Naive B cell (primary cell): ENCODE data around the gene CEP97. TPM values are rescaled to one million over a fixed set of nuclear protein-coding genes. Genes with fewer than 3 reads are reported as not detected.
"Not testable (repeated sequence)": the region's sequence is repeated elsewhere in the genome, so short reads cannot be mapped to it uniquely, and the experiment has no call there.

Source experiments
- ATAC-seq, 2 donors: fragments of 150-1000 bp; cut with Tn5 transposase; 2 replicates each; pipeline ENCODE4 v1.10.0; 2021; ENCODE audit warnings: low read depth in 2 of 2, mild to moderate bottlenecking in 2 of 2, moderate library complexity in 2 of 2
- DNase-seq: peaks from one replicate; pipeline ENCODE4 v3.0.0; 2022
- H3K27ac Mint-ChIP-seq, 6 donors: one replicate each; pipeline ENCODE4 v1.8.0; 2020 to 2022; ENCODE audit warnings: mild to moderate bottlenecking in 6 of 6, mixed read lengths in 6 of 6, moderate library complexity in 5 of 6, inconsistent platforms in 2 of 6
- H3K27me3 Mint-ChIP-seq, 3 donors: one replicate each; pipeline ENCODE4 v1.8.0; 2021 to 2022; ENCODE audit warnings: mixed read lengths in 3 of 3, mild to moderate bottlenecking in 1 of 3
- H3K36me3 Mint-ChIP-seq, 2 donors: one replicate each; pipeline ENCODE4 v1.8.0; 2020 to 2022; ENCODE audit warnings: mixed read lengths in 2 of 2, inconsistent platforms in 1 of 2, mild to moderate bottlenecking in 1 of 2
- H3K4me1 Mint-ChIP-seq, 3 donors: one replicate each; pipeline ENCODE4 v1.8.0; 2020 to 2022; ENCODE audit warnings: mixed read lengths in 3 of 3, inconsistent platforms in 1 of 3, mild to moderate bottlenecking in 1 of 3, moderate library complexity in 1 of 3
- H3K4me3 Mint-ChIP-seq, 8 donors: one replicate each; pipeline ENCODE4 v1.8.0; 2020 to 2022; ENCODE audit warnings: mild to moderate bottlenecking in 8 of 8, mixed read lengths in 8 of 8, moderate library complexity in 8 of 8, inconsistent platforms in 2 of 8
- H3K9me3 Mint-ChIP-seq, 7 donors: one replicate each; pipeline ENCODE4 v1.8.0; 2020 to 2022; ENCODE audit warnings: mixed read lengths in 7 of 7, mild to moderate bottlenecking in 5 of 7, inconsistent platforms in 2 of 7, moderate library complexity in 1 of 7
- polyA plus RNA-seq, 6 donors: library from polyadenylated mRNA; unstranded; fragments of 300-500 nt; fragmentation: Illumina TruSeq; gene quantifications; one replicate each; pipeline ENCODE4 v1.2.3, GENCODE V29; 2021; ENCODE audit warnings: low read depth in 6 of 6

The CEP97 gene
- polyA plus RNA-seq, 6 donors from 2014 or later: 4.1 to 5.8 (median 4.9) TPM

GRCh38 chr3:101753386-101754113, 29.1 kb downstream of the CEP97 start:
- not testable (repeated sequence) for ATAC-seq, DNase-seq
- peaks cover 41 to 42% of the 10 kb centered on the region in 2 donors for H3K36me3 Mint-ChIP-seq

GRCh38 chr3:101758224-101758623, 33.8 kb downstream of the CEP97 start:
- no peak for ATAC-seq
- DNase-seq: no peak
- H3K4me1 Mint-ChIP-seq: peaks cover 5 to 18% (median 13%) of the 10 kb centered on the region in 3 donors
- no peaks in the 10 kb centered on the region for H3K27me3 Mint-ChIP-seq
- no peaks in the 10 kb centered on the region for H3K9me3 Mint-ChIP-seq
- no peak overlapping the region for H3K4me3 Mint-ChIP-seq
- H3K27ac Mint-ChIP-seq: peak overlapping the region in 2 of 6 donors; percentile 21 to 36
- H3K36me3 Mint-ChIP-seq: peaks cover 52 to 60% of the 10 kb centered on the region in 2 donors

More at GRCh38 chr3:101753386-101754113, 29.1 kb downstream of the CEP97 start:
- not testable (repeated sequence) for H3K4me3 Mint-ChIP-seq, H3K4me1 Mint-ChIP-seq, H3K27ac Mint-ChIP-seq, H3K27me3 Mint-ChIP-seq
- H3K9me3 Mint-ChIP-seq: peaks cover 0 to 15% (median 8%) of the 10 kb centered on the region in 7 donors

- DNase-seq (no peak), ATAC-seq (no peak)
- H3K27ac Mint-ChIP-seq: no peak overlapping the region
- no peaks in the 10 kb centered on the region for H3K9me3 Mint-ChIP-seq
- H3K4me3 Mint-ChIP-seq: no peak overlapping the region
- no peaks in the 10 kb centered on the region for H3K27me3 Mint-ChIP-seq
- peaks cover 5 to 18% (median 13%) of the 10 kb centered on the region in 3 donors for H3K4me1 Mint-ChIP-seq
- peaks cover 31 to 41% of the 10 kb centered on the region in 2 donors for H3K36me3 Mint-ChIP-seq
Observed at GRCh38 chr3:101762041-101762646, 37.7 kb downstream of the CEP97 start.

DNA sequence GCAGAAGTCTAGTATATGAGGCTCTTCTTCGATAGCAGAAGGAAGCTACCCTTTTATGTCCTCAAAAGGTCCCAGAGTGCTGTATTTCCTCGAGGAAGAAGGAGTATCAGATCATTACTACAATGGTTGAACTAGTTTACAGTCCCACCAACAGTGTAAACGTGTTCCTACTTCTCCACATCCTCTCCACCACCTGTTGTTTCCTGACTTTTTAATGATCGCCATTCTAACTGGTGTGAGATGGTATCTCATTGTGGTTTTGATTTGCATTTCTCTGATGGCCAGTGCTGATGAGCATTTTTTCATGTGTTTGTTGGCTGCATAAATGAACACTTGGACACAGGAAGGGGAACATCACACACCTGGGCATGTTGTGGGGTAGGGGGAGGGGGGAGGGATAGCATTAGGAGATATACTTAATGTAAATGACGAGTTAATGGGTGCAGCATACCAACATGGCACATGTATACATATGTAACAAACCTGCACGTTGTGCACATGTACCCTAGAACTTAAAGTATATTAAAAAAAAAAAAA, 53.4 kb downstream of the CEP97 start:
- H3K27me3 Mint-ChIP-seq, DNase-seq, H3K36me3 Mint-ChIP-seq, H3K9me3 Mint-ChIP-seq, ATAC-seq: not testable (repeated sequence)
- Mint-ChIP-seq H3K4me3 (peak overlapping the region in 6 of 8 donors; percentile 45 to 95 (median 94)), H3K4me1 (peaks cover 16 to 31% (median 19%) of the 10 kb centered on the region in 3 donors), H3K27ac (peak overlapping the region in 1 of 6 donors; percentile 98)

DNA sequence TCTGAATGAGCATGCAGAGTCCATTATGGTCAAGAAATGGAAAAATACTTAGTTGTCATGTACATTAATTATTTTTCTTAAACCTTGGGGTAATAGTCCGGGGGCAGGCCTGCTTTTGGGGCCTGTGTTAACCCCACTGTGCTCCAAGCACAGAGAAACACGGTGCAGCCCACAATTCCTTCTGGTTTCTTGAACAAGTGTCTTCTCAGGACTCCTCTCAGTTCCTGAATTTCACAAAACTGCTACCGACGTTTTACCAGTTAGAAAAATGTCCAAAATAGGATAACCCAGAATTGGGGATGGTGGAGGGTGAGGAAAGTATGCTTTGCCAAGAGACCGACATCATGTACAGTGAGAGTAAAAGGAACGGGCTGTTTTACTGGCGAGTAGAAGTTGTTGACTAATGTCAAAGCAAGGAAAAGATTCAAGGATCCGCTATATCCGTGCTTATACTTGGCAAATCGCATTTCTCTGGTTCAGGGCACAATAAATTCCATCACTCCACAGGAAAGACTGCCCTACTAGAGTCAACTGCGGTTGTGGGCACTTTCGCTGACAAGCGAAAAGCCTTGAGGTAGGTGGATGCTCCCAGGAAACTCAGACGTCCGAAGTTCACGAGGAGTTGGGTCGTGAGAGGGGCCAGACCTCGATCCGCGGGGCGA, 54.1 kb downstream of the CEP97 start:
- Mint-ChIP-seq H3K4me3 (peak overlapping the region; percentile 91 to 95 (median 94)), H3K27me3 (no peaks in the 10 kb centered on the region), H3K4me1 (peaks cover 16 to 31% (median 23%) of the 10 kb centered on the region in 3 donors), H3K9me3 (no peaks in the 10 kb centered on the region), H3K36me3 (peaks cover 2 to 3% of the 10 kb centered on the region in 2 donors), H3K27ac (peak overlapping the region; percentile 92 to 98 (median 97))
- DNase-seq: no peak
- peak in 1 of 2 donors; percentile 3 for ATAC-seq

DNA sequence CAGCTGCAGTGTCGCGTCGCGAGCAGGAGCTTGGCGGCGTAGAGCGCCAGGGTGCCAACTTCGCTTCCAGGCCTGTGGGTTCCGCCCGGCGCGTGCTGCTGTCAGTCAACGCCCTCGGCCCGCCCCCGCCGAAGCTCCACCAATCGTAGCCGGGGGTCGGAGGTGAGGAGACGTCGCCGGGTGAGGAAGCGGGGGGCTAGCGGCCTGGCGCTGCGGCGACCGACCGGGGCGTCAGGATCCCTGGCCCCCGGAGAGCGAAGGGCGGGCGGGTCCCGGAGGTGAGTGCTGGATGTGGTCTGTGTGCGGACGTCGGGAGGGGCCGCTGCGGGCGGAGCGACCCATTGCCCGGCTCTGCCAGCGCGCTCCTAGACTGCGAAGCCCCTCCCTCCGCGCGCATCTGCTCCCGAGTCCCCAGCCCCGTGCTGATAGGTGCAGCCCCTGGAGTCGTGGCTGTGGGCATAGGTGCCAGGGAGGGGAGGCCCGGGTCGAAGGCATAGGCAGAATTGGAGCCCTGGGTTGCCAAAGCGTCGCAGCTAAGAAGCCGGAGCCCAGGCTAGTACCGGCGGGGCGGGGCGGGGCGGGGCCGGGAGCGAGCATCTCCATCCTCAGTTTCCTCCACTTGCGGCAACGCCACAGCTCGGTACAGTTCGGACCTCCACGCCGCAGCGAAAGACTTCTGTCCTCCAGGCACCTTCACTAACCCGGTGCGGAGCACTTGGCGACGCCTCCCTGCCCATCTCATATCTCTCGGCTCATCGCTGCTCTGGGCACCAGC, 54.8 kb downstream of the CEP97 start, which contains the start of gene NXPE3:
NXPE3 (plus strand) TSS at position 165 of the 775 bp plus-strand sequence. CDS start 6,386 bp downstream, outside the sequence.
- H3K27ac Mint-ChIP-seq: peak within 1 kb of the TSS; percentile 92 to 98 (median 97)
- peaks cover 16 to 34% (median 30%) of the 10 kb centered on the region in 3 donors for H3K4me1 Mint-ChIP-seq
- peak within 1 kb of the TSS; percentile 91 to 95 (median 94) for H3K4me3 Mint-ChIP-seq
- ATAC-seq (peak; percentile 93), DNase-seq (peak; percentile 93)
- no peaks in the 10 kb centered on the region for H3K27me3 Mint-ChIP-seq
- H3K36me3 Mint-ChIP-seq: peaks cover 9 to 10% of the 10 kb centered on the region in 2 donors
- H3K9me3 Mint-ChIP-seq: no peaks in the 10 kb centered on the region

- no peaks in the 10 kb centered on the region for H3K27me3 Mint-ChIP-seq
- peak overlapping the region in 5 of 6 donors; percentile 4 to 98 (median 92) for H3K27ac Mint-ChIP-seq
- peaks cover 13% of the 10 kb centered on the region in 2 donors for H3K36me3 Mint-ChIP-seq
- no peaks in the 10 kb centered on the region for H3K9me3 Mint-ChIP-seq
- peak overlapping the region; percentile 91 to 95 (median 94) for H3K4me3 Mint-ChIP-seq
- peaks cover 16 to 40% (median 32%) of the 10 kb centered on the region in 3 donors for H3K4me1 Mint-ChIP-seq
- ATAC-seq: no peak
- no peak for DNase-seq
Observed at GRCh38 chr3:101779822-101780381, 55.5 kb downstream of the CEP97 start.

- no peak for ATAC-seq
- H3K27ac Mint-ChIP-seq: peak overlapping the region in 1 of 6 donors; percentile 72
Observed at GRCh38 chr3:101780661-101781060, 56.2 kb downstream of the CEP97 start.

DNA sequence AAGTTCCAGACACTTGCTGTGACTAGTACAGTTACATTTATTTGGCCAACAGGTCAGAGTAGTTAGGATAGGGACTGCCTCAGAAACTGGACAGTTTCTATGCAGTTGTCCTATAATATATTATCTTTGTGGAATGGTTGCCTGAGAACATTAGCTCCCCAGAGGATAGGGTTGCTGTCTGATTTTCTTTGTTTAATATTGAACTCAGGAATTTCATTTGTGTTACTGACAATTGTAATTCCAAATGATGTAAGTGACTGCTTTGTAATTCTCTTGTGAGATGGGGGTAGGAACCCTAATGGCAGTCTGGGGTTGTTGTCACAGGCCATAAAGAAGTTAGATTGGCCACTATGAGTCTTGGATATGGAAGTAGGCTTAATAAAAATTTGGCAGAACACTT, 56.8 kb downstream of the CEP97 start:
- ATAC-seq (no peak), DNase-seq (no peak)
- Mint-ChIP-seq H3K27ac (no peak overlapping the region), H3K4me3 (peak overlapping the region in 2 of 8 donors; percentile 21 to 93), H3K36me3 (peaks cover 13 to 25% of the 10 kb centered on the region in 2 donors), H3K9me3 (no peaks in the 10 kb centered on the region), H3K4me1 (peaks cover 16 to 40% (median 32%) of the 10 kb centered on the region in 3 donors), H3K27me3 (no peaks in the 10 kb centered on the region)

More at GRCh38 chr3:101780661-101781060, 56.2 kb downstream of the CEP97 start:
- H3K9me3 Mint-ChIP-seq: no peaks in the 10 kb centered on the region
- peak overlapping the region in 5 of 8 donors; percentile 91 to 95 (median 94) for H3K4me3 Mint-ChIP-seq
- no peaks in the 10 kb centered on the region for H3K27me3 Mint-ChIP-seq
- H3K36me3 Mint-ChIP-seq: peaks cover 13 to 20% of the 10 kb centered on the region in 2 donors
- H3K4me1 Mint-ChIP-seq: peaks cover 16 to 40% (median 32%) of the 10 kb centered on the region in 3 donors
- no peak for DNase-seq

- DNase-seq (no peak), ATAC-seq (no peak)
- Mint-ChIP-seq H3K27ac (peak overlapping the region in 1 of 6 donors; percentile 9), H3K27me3 (no peaks in the 10 kb centered on the region), H3K4me3 (no peak overlapping the region), H3K36me3 (peaks cover 22 to 52% of the 10 kb centered on the region in 2 donors), H3K4me1 (peaks cover 5 to 20% (median 16%) of the 10 kb centered on the region in 3 donors), H3K9me3 (no peaks in the 10 kb centered on the region)
Observed at GRCh38 chr3:101784855-101785613, 60.6 kb downstream of the CEP97 start.

GRCh38 chr3:101791778-101792177, 67.4 kb downstream of the CEP97 start:
- peak; percentile 38 for DNase-seq
- H3K4me3 Mint-ChIP-seq: peak overlapping the region in 7 of 8 donors; percentile 37 to 58 (median 43)
- peaks cover 31 to 46% (median 37%) of the 10 kb centered on the region in 3 donors for H3K4me1 Mint-ChIP-seq
- H3K27me3 Mint-ChIP-seq: no peaks in the 10 kb centered on the region
- H3K9me3 Mint-ChIP-seq: peaks cover 0 to 7% (median 5%) of the 10 kb centered on the region in 7 donors
- ATAC-seq: peak; percentile 90 to 92
- H3K36me3 Mint-ChIP-seq: peaks cover 36 to 44% of the 10 kb centered on the region in 2 donors
- H3K27ac Mint-ChIP-seq: peak overlapping the region; percentile 2 to 74 (median 20)
